ENCODE measurements around the gene IARS1. TPM values are rescaled to one million over a fixed set of nuclear protein-coding genes. Genes with fewer than 3 reads are reported as not detected.

IARS1 gene
- total RNA-seq, 2 donors from 2014 or later = 45.1 to 68.6 TPM

GRCh38 chr9:92290785-92291429, 2.6 kb downstream of the IARS1 start:
- intact Hi-C loops (cut with DNase I) = no loop called here

GRCh38 chr9:92289708-92290390, 3.6 kb downstream of the IARS1 start:
- intact Hi-C loops (cut with DNase I) = no loop called here
- Histone ChIP-seq H3K36me3 (replicated peaks in 1 of 2; ENCODE audit: insufficient read depth in 1 of 2, low read depth in 2 of 2) (peaks cover 0 to 13% of the 10 kb centered on the region in 2 donors), H3K4me3 (no peak overlapping the region), H3K27ac (no peak overlapping the region), H3K4me1 (peaks cover 27% of the 10 kb centered on the region), H3K27me3 (no peaks in the 10 kb centered on the region), H3K9me3 (no peaks in the 10 kb centered on the region)
- WGBS, 2 donors = 91 to 94% methylated on average over 5 of the region's 5 CpGs
- ATAC-seq = no peak
- no peak for DNase-seq
- TF ChIP-seq CTCF (IDR thresholded peaks at IDR 0.05) (no peak), POLR2A (IDR thresholded peaks at IDR 0.05) (no peak)

More at GRCh38 chr9:92290785-92291429, 2.6 kb downstream of the IARS1 start:
- Histone ChIP-seq H3K27me3 (no peaks in the 10 kb centered on the region), H3K4me1 (peaks cover 32% of the 10 kb centered on the region), H3K9me3 (no peaks in the 10 kb centered on the region), H3K27ac (no peak overlapping the region), H3K36me3 (replicated peaks in 1 of 2; ENCODE audit: insufficient read depth in 1 of 2, low read depth in 2 of 2) (peaks cover 0 to 9% of the 10 kb centered on the region in 2 donors), H3K4me3 (no peak overlapping the region)
- TF ChIP-seq POLR2A (IDR thresholded peaks at IDR 0.05) = no peak
- DNase-seq = no peak
- ATAC-seq = no peak
- WGBS, 2 donors = 32 to 33% methylated on average over 1 of the region's 1 CpG

- TF ChIP-seq POLR2A (IDR thresholded peaks at IDR 0.05) (no peak), CTCF (IDR thresholded peaks at IDR 0.05) (no peak)
- DNase-seq (no peak), ATAC-seq (no peak)
- no peak overlapping the region for H3K27ac ChIP-seq
- intact Hi-C loops (cut with DNase I) = no loop called here
- H3K4me3 ChIP-seq = no peak overlapping the region
- H3K4me1 ChIP-seq = no peaks in the 10 kb centered on the region
- no peaks in the 10 kb centered on the region for H3K27me3 ChIP-seq
- 57 to 65% methylated on average over 1 of the region's 1 CpG for WGBS, 2 donors
- H3K9me3 ChIP-seq = no peaks in the 10 kb centered on the region
- peaks cover 14 to 33% of the 10 kb centered on the region in 2 donors for H3K36me3 ChIP-seq (replicated peaks in 1 of 2; ENCODE audit: insufficient read depth in 1 of 2, low read depth in 2 of 2)
Measured at GRCh38 chr9:92279302-92279701, 14.2 kb downstream of the IARS1 start.

GRCh38 chr9:92278110-92278509, 15.4 kb downstream of the IARS1 start:
- Histone ChIP-seq H3K27ac (no peak overlapping the region), H3K27me3 (no peaks in the 10 kb centered on the region), H3K9me3 (no peaks in the 10 kb centered on the region), H3K4me1 (no peaks in the 10 kb centered on the region), H3K4me3 (no peak overlapping the region), H3K36me3 (replicated peaks in 1 of 2; ENCODE audit: insufficient read depth in 1 of 2, low read depth in 2 of 2) (peaks cover 14 to 38% of the 10 kb centered on the region in 2 donors)
- intact Hi-C loops (cut with DNase I) = no loop called here
- WGBS, 2 donors = 97 to 98% methylated on average over 2 of the region's 2 CpGs
- DNase-seq = no peak
- ATAC-seq = no peak
- no peak for TF ChIP-seq CTCF (IDR thresholded peaks at IDR 0.05)
- TF ChIP-seq POLR2A (IDR thresholded peaks at IDR 0.05) = no peak

- intact Hi-C loops (cut with DNase I) = no loop called here
- WGBS, 2 donors = 66 to 76% methylated on average over 11 of the region's 11 CpGs
- Histone ChIP-seq H3K36me3 (replicated peaks in 1 of 2; ENCODE audit: insufficient read depth in 1 of 2, low read depth in 2 of 2) (peaks cover 14 to 44% of the 10 kb centered on the region in 2 donors), H3K9me3 (no peaks in the 10 kb centered on the region), H3K27ac (no peak overlapping the region), H3K27me3 (no peaks in the 10 kb centered on the region), H3K4me1 (no peaks in the 10 kb centered on the region), H3K4me3 (no peak overlapping the region)
- no peak for DNase-seq
- TF ChIP-seq CTCF (IDR thresholded peaks at IDR 0.05) = no peak
- TF ChIP-seq POLR2A (IDR thresholded peaks at IDR 0.05) = no peak
- ATAC-seq = no peak
Measured at GRCh38 chr9:92276331-92277032, 17.0 kb downstream of the IARS1 start.
